ENCODE results near the gene ANKHD1. TPM values are rescaled to one million over a fixed set of nuclear protein-coding genes. Genes with fewer than 3 reads are reported as not detected.
"Not testable (repeated sequence)": the region's sequence is repeated elsewhere in the genome, so short reads cannot be mapped to it uniquely, and the experiment has no call there.

Gene ANKHD1
- total RNA-seq, 4 donors from 2014 or later: 51.3 to 93.6 (median 72.7) TPM

DNA sequence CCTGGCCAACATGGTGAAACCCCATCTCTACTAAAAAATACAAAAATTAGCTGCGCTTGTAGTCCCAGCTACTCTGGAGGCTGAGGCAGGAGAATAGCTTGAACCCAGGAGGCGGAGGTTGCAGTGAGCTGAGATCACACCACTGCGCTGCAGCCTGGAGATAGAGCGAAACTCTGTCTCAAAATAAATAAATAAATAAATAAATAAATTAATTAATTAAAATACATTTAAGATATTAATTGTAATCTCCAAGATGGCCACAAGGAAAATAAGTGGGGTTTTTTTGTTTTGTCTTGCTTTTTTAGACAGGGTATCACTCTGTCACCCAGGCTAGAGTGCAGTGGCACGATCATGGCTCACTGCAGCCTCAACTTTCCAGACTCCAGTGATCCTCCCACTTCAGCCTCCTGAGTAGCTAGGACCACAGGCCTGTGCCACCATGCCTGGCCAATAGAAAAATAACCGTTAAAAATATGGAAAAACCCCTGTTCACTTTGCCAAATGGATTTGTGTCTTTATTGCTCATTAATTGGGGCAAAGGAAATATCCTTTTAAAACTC, 177.6 kb downstream of the ANKHD1 start:
- ATAC-seq; H3K4me1 ChIP-seq; H3K27me3 ChIP-seq; H3K27ac ChIP-seq; DNase-seq; intact Hi-C loops (cut with DNase I; ENCODE audit: low total_unique reads); H3K9me3 ChIP-seq; H3K36me3 ChIP-seq; H3K4me3 ChIP-seq: not testable (repeated sequence)
- TF ChIP-seq, protein P1, sequence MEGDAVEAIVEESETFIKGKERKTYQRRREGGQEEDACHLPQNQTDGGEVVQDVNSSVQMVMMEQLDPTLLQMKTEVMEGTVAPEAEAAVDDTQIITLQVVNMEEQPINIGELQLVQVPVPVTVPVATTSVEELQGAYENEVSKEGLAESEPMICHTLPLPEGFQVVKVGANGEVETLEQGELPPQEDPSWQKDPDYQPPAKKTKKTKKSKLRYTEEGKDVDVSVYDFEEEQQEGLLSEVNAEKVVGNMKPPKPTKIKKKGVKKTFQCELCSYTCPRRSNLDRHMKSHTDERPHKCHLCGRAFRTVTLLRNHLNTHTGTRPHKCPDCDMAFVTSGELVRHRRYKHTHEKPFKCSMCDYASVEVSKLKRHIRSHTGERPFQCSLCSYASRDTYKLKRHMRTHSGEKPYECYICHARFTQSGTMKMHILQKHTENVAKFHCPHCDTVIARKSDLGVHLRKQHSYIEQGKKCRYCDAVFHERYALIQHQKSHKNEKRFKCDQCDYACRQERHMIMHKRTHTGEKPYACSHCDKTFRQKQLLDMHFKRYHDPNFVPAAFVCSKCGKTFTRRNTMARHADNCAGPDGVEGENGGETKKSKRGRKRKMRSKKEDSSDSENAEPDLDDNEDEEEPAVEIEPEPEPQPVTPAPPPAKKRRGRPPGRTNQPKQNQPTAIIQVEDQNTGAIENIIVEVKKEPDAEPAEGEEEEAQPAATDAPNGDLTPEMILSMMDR (IDR thresholded peaks at IDR 0.05 in 4 of 5, conservative IDR thresholded peaks at IDR 0.05 in 1 of 5): peak in 1 of 5 experiments; percentile 16
- in situ Hi-C loops (cut with MboI; ENCODE audit: low sequenced_read_pairs in 4 of 4): loop anchor here in 2 of 4 donors (5.0 to 10.0 kb wide), 2 partner anchors 53 to 56 kb away; partner anchors contain the start of genes CD14 (in 2 of the 2) and TMCO6 (in 1 of the 2)

DNA sequence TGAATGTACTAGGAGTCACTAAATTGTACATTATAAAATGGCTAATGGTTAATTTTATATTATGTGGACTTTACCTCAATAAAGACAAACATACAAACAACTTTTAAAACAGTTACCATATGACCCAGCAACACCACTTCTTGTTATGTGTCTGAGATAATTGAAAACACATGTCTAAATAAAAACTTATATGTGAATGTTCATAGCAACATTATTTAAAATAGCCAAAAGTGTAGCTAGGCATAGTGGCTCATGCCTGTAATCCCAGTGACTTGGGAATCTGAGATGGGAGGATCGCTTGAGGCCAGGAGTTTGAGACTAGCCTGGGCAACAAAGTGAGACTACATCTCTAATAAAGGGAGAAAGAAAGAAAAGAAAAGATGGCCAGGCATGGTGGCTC, 185.9 kb downstream of the ANKHD1 start:
- in situ Hi-C loops (cut with MboI; ENCODE audit: low sequenced_read_pairs in 4 of 4): loop anchor here in 1 of 4 donors (10.0 kb wide), 1 partner anchor 47 kb away; the partner anchor contains the start of genes CD14 and TMCO6
- ATAC-seq (no peak), DNase-seq (no peak)
- intact Hi-C loops (cut with DNase I; ENCODE audit: low total_unique reads): no loop called here
- Histone ChIP-seq H3K36me3 (no peaks in the 10 kb centered on the region), H3K27me3 (no peaks in the 10 kb centered on the region), H3K4me3 (no peak overlapping the region), H3K27ac (no peak overlapping the region), H3K9me3 (no peaks in the 10 kb centered on the region), H3K4me1 (peaks cover 8 to 13% of the 10 kb centered on the region in 2 donors)
- TF ChIP-seq, protein P1 (IDR thresholded peaks at IDR 0.05 in 4 of 5, conservative IDR thresholded peaks at IDR 0.05 in 1 of 5): no peak
- no peak for TF ChIP-seq POLR2A (IDR thresholded peaks at IDR 0.05)

DNA sequence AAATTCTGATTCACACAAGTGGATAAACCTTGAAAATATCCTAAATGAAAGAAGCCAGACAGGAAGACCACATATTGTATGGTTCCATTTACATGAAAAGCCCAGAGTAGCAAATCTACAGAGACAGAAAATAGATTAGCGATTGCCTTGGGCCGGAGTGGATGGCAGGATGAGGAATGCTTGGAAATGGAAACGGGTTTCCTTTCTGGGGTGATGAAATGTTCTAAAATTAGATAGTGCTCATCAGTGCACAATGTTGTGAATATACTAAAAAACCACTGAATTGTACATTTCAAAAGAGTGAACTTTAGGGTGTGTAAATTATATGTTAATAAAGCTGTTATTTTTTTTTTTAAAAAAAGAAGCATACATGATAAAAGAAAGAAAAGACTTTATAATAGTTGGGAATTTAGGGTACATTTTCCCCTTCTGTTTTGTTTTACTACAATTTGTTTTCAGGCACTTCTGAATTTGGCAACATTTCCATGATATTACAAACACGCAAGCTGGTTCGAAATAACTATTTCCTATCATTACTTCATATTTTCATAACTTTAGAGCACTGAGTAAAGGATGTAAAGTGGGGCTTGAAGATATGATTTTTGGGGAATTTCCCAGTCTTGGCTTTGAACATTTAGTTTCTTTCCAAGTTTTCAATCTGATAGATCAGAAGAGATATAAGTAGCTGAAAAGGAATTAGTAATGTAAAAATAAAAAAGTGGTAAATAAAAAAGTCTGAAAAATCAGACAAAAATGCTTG, 186.9 kb downstream of the ANKHD1 start:
- in situ Hi-C loops (cut with MboI; ENCODE audit: low sequenced_read_pairs in 4 of 4): loop anchor here in 1 of 4 donors (10.0 kb wide), 1 partner anchor 46 kb away; the partner anchor contains the start of genes CD14 and TMCO6
- TF ChIP-seq, protein P1 (IDR thresholded peaks at IDR 0.05 in 4 of 5, conservative IDR thresholded peaks at IDR 0.05 in 1 of 5): no peak
- TF ChIP-seq POLR2A (IDR thresholded peaks at IDR 0.05): no peak
- no peak overlapping the region for H3K4me3 ChIP-seq
- intact Hi-C loops (cut with DNase I; ENCODE audit: low total_unique reads): no loop called here
- peak overlapping the region in 2 of 4 donors; percentile 0 to 33 for H3K27ac ChIP-seq
- H3K4me1 ChIP-seq: peaks cover 8 to 13% of the 10 kb centered on the region in 2 donors
- H3K27me3 ChIP-seq: no peaks in the 10 kb centered on the region
- ATAC-seq: peak; percentile 46 to 87
- H3K36me3 ChIP-seq: no peaks in the 10 kb centered on the region
- no peak for DNase-seq
- H3K9me3 ChIP-seq: no peaks in the 10 kb centered on the region

Small RNAs within 50 kb of the gene (microRNA-seq; reads per million reads assigned to microRNA genes)
- gene MIR6831 (ENCODE audit: borderline replicate concordance in 2 of 2): 0 reads per million in 2 donors

Other genes with a start within 250 kb of the ANKHD1 start
- gene CYSTM1, start 226.6 kb upstream of the ANKHD1 start, total RNA-seq: 100 to 1,000 TPM; 304 to 593 (median 336) TPM
- 10 to 100 TPM; 47.9 to 81.0 (median 77.9) TPM for gene PFDN1, start 98.7 kb upstream of the ANKHD1 start, total RNA-seq
- 10 to 100 TPM in 3 of 4 donors, 1 to 10 TPM in 1; 5.3 to 22.2 (median 17.6) TPM for gene HBEGF, start 55.2 kb upstream of the ANKHD1 start, total RNA-seq
- not detected for gene SLC4A9, start 41.6 kb upstream of the ANKHD1 start, total RNA-seq
- gene EIF4EBP3, start 145.8 kb downstream of the ANKHD1 start, total RNA-seq: 100 to 1,000 TPM in 1 of 4 donors, 10 to 100 TPM in 3; 38.6 to 118 (median 51.8) TPM
- gene SRA1, start 155.6 kb downstream of the ANKHD1 start, total RNA-seq: 10 to 100 TPM; 34.1 to 67.3 (median 40.6) TPM
- 10 to 100 TPM in 2 of 4 donors, 1 to 10 TPM in 2; 4.1 to 12.5 (median 9.0) TPM for gene APBB3, start 162.8 kb downstream of the ANKHD1 start, total RNA-seq
- gene SLC35A4, start 163.0 kb downstream of the ANKHD1 start, total RNA-seq: 100 to 1,000 TPM in 2 of 4 donors, 10 to 100 TPM in 2; 71.7 to 152 (median 114) TPM
- gene CD14, start 231.3 kb downstream of the ANKHD1 start, total RNA-seq: 10 to 100 TPM; 12.2 to 22.9 (median 16.1) TPM
- 10 to 100 TPM in 2 of 4 donors, 1 to 10 TPM in 2; 5.1 to 15.4 (median 9.5) TPM for gene TMCO6, start 237.6 kb downstream of the ANKHD1 start, total RNA-seq
- 100 to 1,000 TPM in 2 of 4 donors, 10 to 100 TPM in 2; 86.9 to 121 (median 102) TPM for gene NDUFA2, start 245.8 kb downstream of the ANKHD1 start, total RNA-seq
- gene IK, start 246.0 kb downstream of the ANKHD1 start, total RNA-seq: 100 to 1,000 TPM in 3 of 4 donors, 10 to 100 TPM in 1; 94.5 to 169 (median 143) TPM

All from gastrocnemius medialis (tissue), 4 donors.